K562 (cell line): ENCODE results near the gene SART3. TPM values are rescaled to one million over a fixed set of nuclear protein-coding genes. Genes with fewer than 3 reads are reported as not detected.

Experiments used
- ATAC-seq: fragments of 200-7000 bp; cut with Tn5 transposase; 3 replicates; pipeline ENCODE4 v1.9.1; 2020; ENCODE audit warnings: moderate library complexity
- BruUV-seq: library from RNA; stranded (reverse); fragments of 400-500 nt; replicated peaks from 2 replicates; lab custom pipeline; 2021; lab: Mats Ljungman, UMichigan
- CTCF ChIA-PET: fragments of 300-600 bp; formaldehyde crosslinking; extraction: SDS; loops from one replicate; lab custom pipeline; 2021; ENCODE audit warnings: low intra/inter-chr PET ratio; lab: Yijun Ruan, JAX
- POLR2A ChIA-PET: fragments of 300-600, 350-650 bp; sonication (Branson Sonifier 250); formaldehyde crosslinking; extraction: SDS; loops from one replicate; lab custom pipeline; 2021; ENCODE audit warnings: antibody characterized with exemption, inconsistent platforms; lab: Yijun Ruan, JAX
- DNase-seq, 4 experiments: peaks; one replicate each; pipeline versions ENCODE4 v3.0.0 to v3.0.0-alpha.2; 2011 to 2018; ENCODE audit warnings: low spot score in 3 of 4, mixed read lengths in 3 of 4; ENCODE audit errors: extremely low read depth in 1 of 4
- FAIRE-seq: peaks from 2 replicates; lab custom pipeline; 2011; peaks lifted over from hg19 to GRCh38; lab: Jason Lieb, UNC
- H2AFZ ChIP-seq: 2 replicates; pipeline ENCODE4 v1.6.0; 2011; ENCODE audit warnings: low read depth, low read length, control low read depth, inconsistent platforms
- H3K27ac ChIP-seq: fragments of 200-600 bp; 3 replicates; pipeline ENCODE4 v1.8.0; 2011; ENCODE audit warnings: low read depth, mild to moderate bottlenecking, control low read depth, inconsistent platforms, low read length, moderate library complexity, mixed read lengths; ENCODE audit errors: extremely low read depth
- H3K27me3 ChIP-seq, 2 experiments: fragments of 300-600 bp in 1 of 2; 2 replicates in 1 of 2; 3 replicates in 1 of 2; pipeline versions ENCODE4 v1.6.0 to v1.8.0; 2011; ENCODE audit warnings: inconsistent platforms in 2 of 2, low read length in 2 of 2, mild to moderate bottlenecking in 1 of 2, mixed read lengths in 1 of 2, moderate library complexity in 1 of 2; ENCODE audit not compliant: control insufficient read depth in 2 of 2, insufficient read depth in 2 of 2
- H3K36me3 ChIP-seq: fragments of 300-600 bp; 3 replicates; pipeline ENCODE4 v1.8.0; 2011; ENCODE audit warnings: mild to moderate bottlenecking, low read length, inconsistent platforms; ENCODE audit not compliant: control insufficient read depth, insufficient read depth
- H3K4me1 ChIP-seq, 2 experiments: fragments of 200-600 bp in 1 of 2; replicated peaks in 1 of 2; 2 replicates in 1 of 2; 3 replicates in 1 of 2; pipeline versions ENCODE4 v1.5.1 to v1.8.0; 2011; ENCODE audit warnings: inconsistent platforms in 2 of 2, low read length in 2 of 2, mild to moderate bottlenecking in 1 of 2, mixed read lengths in 1 of 2, moderate library complexity in 1 of 2; ENCODE audit not compliant: control insufficient read depth in 2 of 2, insufficient read depth in 2 of 2
- H3K4me2 ChIP-seq: 2 replicates; pipeline ENCODE4 v1.6.1; 2011; ENCODE audit warnings: low read length, control low read depth, inconsistent platforms, mixed read lengths; ENCODE audit not compliant: insufficient read depth
- H3K4me3 ChIP-seq: fragments of 200-600 bp; sonication (generic), shearing (Covaris generic); 2 replicates; pipeline ENCODE4 v1.5.1; 2016; ENCODE audit warnings: control low read depth, inconsistent platforms
- H3K79me2 ChIP-seq: fragments of 200-600 bp; 3 replicates; pipeline ENCODE4 v1.8.0; 2011; ENCODE audit warnings: low read length, inconsistent platforms; ENCODE audit not compliant: control insufficient read depth, insufficient read depth
- H3K9ac ChIP-seq, 2 experiments: 2 replicates each; pipeline versions ENCODE4 v1.6.0 to v1.6.1; 2011; ENCODE audit warnings: low read depth in 2 of 2, low read length in 2 of 2, control low read depth in 1 of 2, inconsistent platforms in 1 of 2, mild to moderate bottlenecking in 1 of 2, mixed read lengths in 1 of 2; ENCODE audit not compliant: insufficient read depth in 1 of 2
- H3K9me1 ChIP-seq: one replicate; pipeline ENCODE4 v1.6.0; 2011; ENCODE audit warnings: inconsistent platforms, mild to moderate bottlenecking, low read length, moderate library complexity; ENCODE audit not compliant: control insufficient read depth, insufficient read depth
- H3K9me3 ChIP-seq: replicated peaks from 2 replicates; pipeline ENCODE4 v1.5.1; 2011; ENCODE audit warnings: low read depth, low read length, inconsistent platforms; ENCODE audit not compliant: control insufficient read depth, insufficient read depth
- H4K20me1 ChIP-seq: replicated peaks from 2 replicates; pipeline ENCODE4 v1.6.1; 2011; ENCODE audit warnings: low read length, inconsistent platforms, mixed read lengths; ENCODE audit not compliant: control insufficient read depth, insufficient read depth
- MGA ChIP-seq: fragments of 450-650 bp; IDR thresholded peaks from 2 replicates; pipeline ENCODE4 v1.6.1; 2016; ENCODE audit warnings: mild to moderate bottlenecking, moderate library complexity
- WGBS: fragments of 100-300 bp; shearing (Covaris generic); methylation state at CpG from one replicate; pipeline ENCODE4 v1.1.6; 2016; ENCODE audit warnings: low coverage, mixed read lengths; ENCODE audit not compliant: insufficient coverage; ENCODE audit errors: missing lambda C conversion rate; 5-methylcytosine and 5-hydroxymethylcytosine counted together
- in situ Hi-C: fragments of 300-500 bp; cut with MboI; formaldehyde crosslinking; loops from 4 replicates; pipeline ENCODE4 v1.15.0; 2018; ENCODE audit warnings: inconsistent platforms, mixed read lengths
- intact Hi-C: fragments of 100-400 bp; cut with micrococcal nuclease; formaldehyde crosslinking; loops from 2 replicates; pipeline ENCODE4 v1.14.2; 2022
- polyA plus RNA-seq, 8 experiments: library from polyadenylated mRNA; depleted of rRNA in 4 of 8; stranded (reverse) in 5 of 8; unstranded in 3 of 8; fragments of >200 nt; fragmentation: Nextera tagmentation in 2 of 8; fragmentation: Illumina TruSeq in 1 of 8; extraction: Ambion mirVana in 2 of 8; extraction: Trizol in 1 of 8; gene quantifications; 2 replicates each; pipeline versions ENCODE4 v1.2.1 to v1.2.3, GENCODE V29; 2011 to 2014; ENCODE audit warnings: inconsistent platforms in 1 of 8, missing spikeins in 1 of 8
- total RNA-seq, 7 experiments: library from RNA; depleted of rRNA in 6 of 7; stranded (reverse); fragments of >200 nt in 6 of 7; fragmentation: Illumina TruSeq in 2 of 7; extraction: Trizol in 2 of 7; gene quantifications; 2 replicates each; pipeline versions ENCODE4 v1.2.1 to v1.2.3, GENCODE V29; 2011 to 2021; ENCODE audit warnings: low replicate concordance in 1 of 7

The SART3 gene
- total and polyA plus RNA-seq, 9 of the 15 experiments (the other 6 are each of a cell fraction or from before 2014, with no cell fraction given): 8.9 to 167 (median 56.7) TPM

GRCh38 chr12:108511633-108512540 is 49.1 kb downstream of the SART3 start:
- H2AFZ ChIP-seq: no peak overlapping the region
- in situ Hi-C loops: no loop called here
- POLR2A ChIA-PET: interaction anchor here (0.6 kb wide), 2 partner anchors 107 to 521 kb away, joined by 3 read pairs; no protein-coding TSS in a partner anchor
- TF ChIP-seq MGA: no peak

More at GRCh38 chr12:108511633-108512540, 49.1 kb downstream of the SART3 start:
- Histone ChIP-seq H3K4me3 (no peak overlapping the region), H3K36me3 (no peaks in the 10 kb centered on the region), H3K27ac (no peak overlapping the region), H3K79me2 (peaks cover 8% of the 10 kb centered on the region), H3K9me1 (no peaks in the 10 kb centered on the region), H3K27me3 (0 out of 5 replicates have a peak, but pooled peaks cover 0 to 5% of the 10 kb centered on the region in 2 experiments), H3K4me2 (no peak overlapping the region; the same call in 1 of the 2 replicates), H3K9ac (no peak overlapping the region), H3K9me3 (no peaks in the 10 kb centered on the region), H4K20me1 (no peaks in the 10 kb centered on the region), H3K4me1 (peaks cover 8 to 20% of the 10 kb centered on the region in 2 experiments; a peak in 4 of 5 replicates)
- CTCF ChIA-PET: interaction anchor here (1.0 to 1.3 kb wide), 2 partner anchors 449 to 836 kb away, joined by 3 to 7 read pairs; no protein-coding TSS in a partner anchor
- DNase-seq (peak; percentile 49 to 82 (median 56)), ATAC-seq (no peak), FAIRE-seq (peak; percentile 93)
- intact Hi-C loops: loop anchor here (5.0 kb wide), 2 partner anchors 520 to 595 kb away; no protein-coding TSS in a partner anchor
- 26% methylated on average over 15 of the region's 15 CpGs for WGBS
- no TSS peak for BruUV-seq
